GM12878 (cell line): ENCODE data around the gene ARMCX4.

Experiments
- ATF3 ChIP-seq: IDR thresholded peaks from 2 replicates; pipeline ENCODE4 v1.6.1; 2011; ENCODE audit warnings: low read depth, mild to moderate bottlenecking, low read length, moderate library complexity, borderline replicate concordance; ENCODE audit errors: extremely low read depth
- CHD2 ChIP-seq: IDR thresholded peaks from 2 replicates; pipeline ENCODE4 v1.6.1; 2011; ENCODE audit warnings: low read depth, low read length, improper control_type of control experiment, borderline replicate concordance
- CTCF ChIP-seq, 3 experiments: IDR thresholded peaks in 2 of 3; conservative IDR thresholded peaks in 1 of 3; 2 replicates each; pipeline ENCODE4 v1.5.1; 2011; ENCODE audit warnings: low read depth in 3 of 3, low read length in 3 of 3, mild to moderate bottlenecking in 3 of 3, control low read depth in 2 of 3, moderate library complexity in 2 of 3, inconsistent platforms in 1 of 3, mixed read lengths in 1 of 3; ENCODE audit not compliant: control insufficient read depth in 2 of 3, insufficient read depth in 1 of 3; ENCODE audit errors: extremely low read depth in 1 of 3
- EZH2 ChIP-seq: IDR thresholded peaks from 2 replicates; pipeline ENCODE4 v1.6.1; 2012; ENCODE audit warnings: low read depth, mild to moderate bottlenecking, control low read depth, inconsistent platforms, low read length, borderline replicate concordance; ENCODE audit not compliant: control insufficient read depth
- JUND ChIP-seq: IDR thresholded peaks from 2 replicates; pipeline ENCODE4 v1.6.1; 2012; ENCODE audit warnings: low read depth, mild to moderate bottlenecking, low read length, improper control_type of control experiment, moderate library complexity
- POLR2AphosphoS5 ChIP-seq: IDR thresholded peaks from 2 replicates; pipeline ENCODE4 v1.6.1; 2011; ENCODE audit warnings: mild to moderate bottlenecking, low read length, inconsistent platforms
- SP1 ChIP-seq: IDR thresholded peaks from one replicate; pipeline ENCODE4 v1.6.1; 2011; ENCODE audit warnings: low read depth, low read length
- SREBF2 ChIP-seq: IDR thresholded peaks from 2 replicates; pipeline ENCODE4 v1.6.1; 2012; ENCODE audit warnings: mild to moderate bottlenecking, low read length
- TCF7 ChIP-seq: IDR thresholded peaks from 2 replicates; pipeline ENCODE4 v1.6.1; 2014; ENCODE audit warnings: antibody characterized with exemption, borderline replicate concordance

- no peak for TF ChIP-seq CTCF (IDR thresholded peaks at IDR 0.05 in 2 of 3, conservative IDR thresholded peaks at IDR 0.05 in 1 of 3; ENCODE audit: control insufficient read depth in 2 of 3, extremely low read depth in 1 of 3, insufficient read depth in 1 of 3, low read depth in 3 of 3, low read length in 3 of 3)
- no peak for TF ChIP-seq JUND
- no peak for TF ChIP-seq POLR2AphosphoS5
- TF ChIP-seq SREBF2 = no peak
- TF ChIP-seq CHD2 = no peak
- no peak for TF ChIP-seq SP1
- TF ChIP-seq TCF7 = no peak
- no peak for TF ChIP-seq ATF3
- TF ChIP-seq EZH2 = no peak
These were observed 1.1 kb upstream of the ARMCX4 start for GRCh38 chrX:101484135-101484534.
